HG03135 (cell line): ENCODE results near the gene SDCCAG8.

Source experiments
- ATAC-seq: cut with Tn5 transposase; IDR thresholded peaks from one replicate; pipeline ENCODE4 v1.9.1; 2021; ENCODE audit warnings: mild to moderate bottlenecking, moderate library complexity; ENCODE audit not compliant: unreplicated experiment

SDCCAG8 gene

GRCh38 chr1:243254233-243254926 lies 1.5 kb upstream of the SDCCAG8 start:
- peak; percentile 25 for ATAC-seq

GRCh38 chr1:243254927-243255790 lies 682 bp upstream of the SDCCAG8 start, which contains the start of gene CEP170:
Gene CEP170, minus strand, starts transcription at chr1:243255281. Its CDS starts 30,001 bp downstream, at chr1:243225280.
- ATAC-seq: peak; percentile 54

GRCh38 chr1:243256590-243256989 lies 749 bp downstream of the SDCCAG8 start:
- no peak for ATAC-seq

GRCh38 chr1:243257189-243257588 lies 1.3 kb downstream of the SDCCAG8 start:
- no peak for ATAC-seq

- ATAC-seq: no peak
Measured at GRCh38 chr1:243258731-243259130, 2.9 kb downstream of the SDCCAG8 start.

- no peak for ATAC-seq
Measured at GRCh38 chr1:243260221-243260880, 4.5 kb downstream of the SDCCAG8 start.

GRCh38 chr1:243261390-243261789 lies 5.5 kb downstream of the SDCCAG8 start:
- ATAC-seq: no peak

GRCh38 chr1:243264717-243265116 lies 8.9 kb downstream of the SDCCAG8 start:
- no peak for ATAC-seq

GRCh38 chr1:243266231-243266630 lies 10.4 kb downstream of the SDCCAG8 start:
- no peak for ATAC-seq

- ATAC-seq: no peak
Measured at GRCh38 chr1:243267471-243267880, 11.6 kb downstream of the SDCCAG8 start.

- no peak for ATAC-seq
Measured at GRCh38 chr1:243267914-243268653, 12.2 kb downstream of the SDCCAG8 start.

- no peak for ATAC-seq
Measured at GRCh38 chr1:243268751-243269460, 13.1 kb downstream of the SDCCAG8 start.

GRCh38 chr1:243269461-243269801 lies 13.6 kb downstream of the SDCCAG8 start:
- ATAC-seq: peak; percentile 63

GRCh38 chr1:243270097-243270864 lies 14.4 kb downstream of the SDCCAG8 start:
- ATAC-seq: no peak

GRCh38 chr1:243271996-243272395 lies 16.2 kb downstream of the SDCCAG8 start:
- ATAC-seq: no peak

GRCh38 chr1:243272401-243272800 lies 16.6 kb downstream of the SDCCAG8 start:
- ATAC-seq: no peak

- no peak for ATAC-seq
Measured at GRCh38 chr1:243273506-243273905, 17.7 kb downstream of the SDCCAG8 start.

GRCh38 chr1:243273945-243274344 lies 18.1 kb downstream of the SDCCAG8 start:
- ATAC-seq: no peak

- no peak for ATAC-seq
Measured at GRCh38 chr1:243275316-243275715, 19.5 kb downstream of the SDCCAG8 start.
